A549 (cell line): ENCODE results near the gene MOSPD3.
A peak's percentile ranks its signal among the peaks of the same experiment; 100 is the strongest.

Experiments
- BHLHE40 ChIP-seq: IDR thresholded peaks from 2 replicates; pipeline ENCODE4 v1.6.1; 2012; ENCODE audit warnings: low read depth, low read length, inconsistent platforms
- CBX8 ChIP-seq: fragments of 200-600 bp; sonication (generic); IDR thresholded peaks from 2 replicates; pipeline ENCODE4 v1.6.1; 2016
- CTCF ChIP-seq: fragments of >200 bp; sonication (Bioruptor Twin); formaldehyde crosslinking; IDR thresholded peaks from 3 replicates; pipeline ENCODE4 v1.5.1; 2016
- EP300 ChIP-seq, 2 experiments: fragments of >200 bp; sonication (Bioruptor Twin); formaldehyde crosslinking; IDR thresholded peaks; 2 replicates in 1 of 2; 3 replicates in 1 of 2; pipeline ENCODE4 v1.6.1; 2016 to 2017
- ESRRA ChIP-seq: fragments of 150-350 bp; IDR thresholded peaks from 2 replicates; pipeline ENCODE4 v1.6.1; 2014; ENCODE audit warnings: mild to moderate bottlenecking, low read length, borderline replicate concordance
- MAX ChIP-seq: IDR thresholded peaks from 2 replicates; pipeline ENCODE4 v1.6.1; 2012
- PBX3 ChIP-seq: IDR thresholded peaks from 2 replicates; pipeline ENCODE4 v1.6.1; 2012
- POLR2A ChIP-seq: IDR thresholded peaks from 2 replicates; pipeline ENCODE4 v1.6.1; 2012; ENCODE audit warnings: mild to moderate bottlenecking, low read length
- POLR2AphosphoS2 ChIP-seq: conservative IDR thresholded peaks from 2 replicates; pipeline ENCODE4 v1.6.1; 2012; ENCODE audit warnings: low read length, improper control_type of control experiment, inconsistent platforms
- RARB ChIP-seq: fragments of 250-450 bp; sonication (Bioruptor Pico); IDR thresholded peaks from 2 replicates; pipeline ENCODE4 v1.8.0; 2021; ENCODE audit warnings: mild to moderate bottlenecking, moderate library complexity
- SMC3 ChIP-seq: fragments of >200 bp; sonication (Bioruptor Twin); formaldehyde crosslinking; IDR thresholded peaks from 3 replicates; pipeline ENCODE4 v1.6.1; 2018; ENCODE audit warnings: inconsistent platforms
- SREBF2 ChIP-seq: fragments of 450-650 bp; IDR thresholded peaks from 2 replicates; pipeline ENCODE4 v1.6.1; 2014; ENCODE audit warnings: mild to moderate bottlenecking, moderate library complexity
- ZNF302 ChIP-seq: fragments of 250-450 bp; sonication (Bioruptor Pico); IDR thresholded peaks from 2 replicates; pipeline ENCODE4 v1.9.0; 2021; ENCODE audit warnings: inconsistent platforms, mild to moderate bottlenecking, moderate library complexity
- TF ChIP-seq, protein P1 (sequence below): fragments of 150-350 bp; IDR thresholded peaks from 2 replicates; pipeline ENCODE4 v1.6.1; 2014; ENCODE audit warnings: low read depth, mild to moderate bottlenecking, low read length

DNA sequence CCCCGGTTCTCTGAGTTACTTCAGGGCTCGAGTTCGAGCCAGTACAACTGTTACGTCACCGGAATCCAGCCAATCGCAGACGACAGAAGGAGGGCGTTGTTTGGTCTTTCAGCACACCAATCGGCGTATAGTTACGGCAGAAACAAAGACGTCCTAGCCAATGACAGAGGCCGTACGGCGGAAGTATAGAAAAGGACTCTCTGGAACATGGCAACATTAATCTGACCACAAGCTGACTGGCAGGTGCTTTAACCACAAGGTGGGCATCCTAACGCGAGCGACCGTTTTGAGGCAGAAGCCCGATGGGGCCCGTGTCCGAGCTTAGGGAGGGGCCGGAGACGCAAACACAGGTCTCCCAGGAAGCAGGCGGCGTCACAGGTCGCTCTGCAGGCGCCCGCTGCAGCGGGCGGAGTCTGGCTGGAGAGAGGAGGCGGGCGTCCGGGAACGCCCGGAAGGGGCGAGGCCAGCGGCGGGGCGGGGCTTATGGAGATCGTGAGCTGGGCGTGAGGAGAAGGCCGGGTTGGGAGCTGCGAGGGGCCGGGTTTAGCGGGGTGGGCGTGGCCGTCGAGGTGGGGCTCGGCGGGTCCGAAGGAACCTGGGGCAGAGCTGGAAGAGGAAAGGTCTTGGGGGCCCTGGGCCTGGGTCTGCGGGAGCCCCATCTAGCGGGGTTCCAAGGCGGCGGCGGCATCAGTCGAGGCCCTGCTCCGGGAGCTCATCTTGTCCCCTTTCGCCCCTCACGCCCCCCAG, at the start of gene MOSPD3:
- TF ChIP-seq CTCF (no peak), PBX3 (no peak), BHLHE40 (no peak), POLR2A (peak; percentile 43), SREBF2 (no peak), MAX (no peak; the same call in none of the 2 replicates), ESRRA (no peak), SMC3 (no peak), RARB (CRISPR knock-in tag) (no peak), CBX8 (no peak), ZNF302 (CRISPR knock-in tag) (no peak), POLR2AphosphoS2 (no peak), EP300 (IDR thresholded peaks at IDR 0.05) (no peak)
- TF ChIP-seq, protein P1, sequence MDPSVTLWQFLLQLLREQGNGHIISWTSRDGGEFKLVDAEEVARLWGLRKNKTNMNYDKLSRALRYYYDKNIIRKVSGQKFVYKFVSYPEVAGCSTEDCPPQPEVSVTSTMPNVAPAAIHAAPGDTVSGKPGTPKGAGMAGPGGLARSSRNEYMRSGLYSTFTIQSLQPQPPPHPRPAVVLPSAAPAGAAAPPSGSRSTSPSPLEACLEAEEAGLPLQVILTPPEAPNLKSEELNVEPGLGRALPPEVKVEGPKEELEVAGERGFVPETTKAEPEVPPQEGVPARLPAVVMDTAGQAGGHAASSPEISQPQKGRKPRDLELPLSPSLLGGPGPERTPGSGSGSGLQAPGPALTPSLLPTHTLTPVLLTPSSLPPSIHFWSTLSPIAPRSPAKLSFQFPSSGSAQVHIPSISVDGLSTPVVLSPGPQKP = no peak
